HEK293T (cell line): ENCODE data around the gene ADCY9.
"Not testable (repeated sequence)": the region's sequence is repeated elsewhere in the genome, so short reads cannot be mapped to it uniquely, and the experiment has no call there.

Source experiments
- CTCF ChIA-PET: fragments of 350-600 bp; formaldehyde crosslinking; extraction: SDS; loops from one replicate; lab custom pipeline; 2021; ENCODE audit warnings: antibody characterized with exemption, inconsistent platforms; lab: Yijun Ruan, JAX
- POLR2A ChIA-PET: fragments of 350-600 bp; formaldehyde crosslinking; extraction: SDS; loops from one replicate; lab custom pipeline; 2020; ENCODE audit warnings: antibody characterized with exemption, inconsistent platforms; lab: Yijun Ruan, JAX
- DNase-seq: peaks from one replicate; pipeline ENCODE4 v3.0.0; 2012; ENCODE audit warnings: mixed read lengths; ENCODE audit errors: extremely low spot score
- ARNT ChIP-seq: fragments of 450-650 bp; IDR thresholded peaks from 2 replicates; pipeline ENCODE4 v1.6.1; 2017; ENCODE audit warnings: mild to moderate bottlenecking
- BHLHE40 ChIP-seq: fragments of 450-650 bp; IDR thresholded peaks from 2 replicates; pipeline ENCODE4 v1.6.1; 2016; ENCODE audit warnings: mild to moderate bottlenecking, moderate library complexity, borderline replicate concordance
- CTBP1 ChIP-seq: fragments of 450-650 bp; IDR thresholded peaks from 2 replicates; pipeline ENCODE4 v1.6.1; 2016; ENCODE audit warnings: borderline replicate concordance
- ELF4 ChIP-seq: fragments of 450-650 bp; IDR thresholded peaks from 2 replicates; pipeline ENCODE4 v1.6.1; 2017; ENCODE audit warnings: antibody characterized with exemption
- FOXA1 ChIP-seq: fragments of 450-650 bp; IDR thresholded peaks from 2 replicates; pipeline ENCODE4 v1.6.1; 2016; ENCODE audit warnings: mild to moderate bottlenecking
- FOXK2 ChIP-seq: fragments of 450-650 bp; IDR thresholded peaks from 2 replicates; pipeline ENCODE4 v1.6.1; 2016; ENCODE audit warnings: mild to moderate bottlenecking
- FOXM1 ChIP-seq: fragments of 450-650 bp; IDR thresholded peaks from 2 replicates; pipeline ENCODE4 v1.6.1; 2017; ENCODE audit warnings: mild to moderate bottlenecking, borderline replicate concordance
- HDGF ChIP-seq: fragments of 450-650 bp; IDR thresholded peaks from 2 replicates; pipeline ENCODE4 v1.6.1; 2017; ENCODE audit warnings: antibody characterized with exemption, borderline replicate concordance
- L3MBTL2 ChIP-seq: fragments of 450-650 bp; conservative IDR thresholded peaks from 2 replicates; pipeline ENCODE4 v1.6.1; 2016; ENCODE audit warnings: mild to moderate bottlenecking
- LEF1 ChIP-seq: fragments of 450-650 bp; IDR thresholded peaks from 2 replicates; pipeline ENCODE4 v1.6.1; 2017; ENCODE audit warnings: mild to moderate bottlenecking, borderline replicate concordance
- NFRKB ChIP-seq: fragments of 450-650 bp; IDR thresholded peaks from 2 replicates; pipeline ENCODE4 v1.6.1; 2016; ENCODE audit warnings: mild to moderate bottlenecking, moderate library complexity
- SP1 ChIP-seq: fragments of 450-650 bp; IDR thresholded peaks from 2 replicates; pipeline ENCODE4 v1.6.1; 2017
- SUZ12 ChIP-seq: fragments of 450-650 bp; IDR thresholded peaks from 2 replicates; pipeline ENCODE4 v1.6.1; 2016; ENCODE audit warnings: mild to moderate bottlenecking
- TARDBP ChIP-seq: fragments of 450-650 bp; IDR thresholded peaks from 2 replicates; pipeline ENCODE4 v1.6.1; 2016
- ZNF384 ChIP-seq: fragments of 450-650 bp; IDR thresholded peaks from 2 replicates; pipeline ENCODE4 v1.6.1; 2016
- TF ChIP-seq, protein P1 (sequence below): fragments of 450-650 bp; IDR thresholded peaks from 2 replicates; pipeline ENCODE4 v1.6.1; 2016

Gene ADCY9

GRCh38 chr16:3957344-3957980 is 158.8 kb downstream of the ADCY9 start:
- ChIA-PET POLR2A (no interaction called here), CTCF (no interaction called here)
- TF ChIP-seq ELF4, result no peak
- no peak for TF ChIP-seq FOXM1
- no peak for TF ChIP-seq HDGF
- TF ChIP-seq L3MBTL2, result no peak
- no peak for TF ChIP-seq NFRKB
- no peak for TF ChIP-seq SUZ12
- DNase-seq, result no peak

DNA sequence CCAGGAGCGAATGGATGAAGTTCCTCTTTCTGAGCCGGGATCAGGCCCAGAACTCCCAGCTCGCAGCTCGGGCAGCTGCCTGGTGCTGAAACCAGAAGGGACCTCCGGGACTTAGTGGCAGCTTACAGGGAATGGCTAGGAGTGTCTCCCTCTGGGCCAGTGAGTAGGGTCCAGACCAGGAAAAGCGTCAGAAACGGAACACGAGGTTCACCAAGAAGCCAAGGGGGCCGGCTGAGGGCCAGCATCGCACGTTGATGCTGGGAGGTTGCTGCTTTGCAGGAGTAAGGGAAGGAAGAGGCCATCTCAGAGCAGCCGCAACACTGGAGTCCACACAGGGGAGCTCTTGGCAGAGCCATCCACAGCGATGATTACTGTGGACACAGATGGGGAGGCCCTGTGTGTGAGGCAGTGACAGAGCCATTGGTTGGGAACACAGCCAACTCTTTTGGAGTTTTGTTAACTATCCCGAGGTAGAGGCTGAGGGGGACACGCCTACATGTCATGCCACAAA is 161.8 kb downstream of the ADCY9 start:
- TF ChIP-seq, protein P1, sequence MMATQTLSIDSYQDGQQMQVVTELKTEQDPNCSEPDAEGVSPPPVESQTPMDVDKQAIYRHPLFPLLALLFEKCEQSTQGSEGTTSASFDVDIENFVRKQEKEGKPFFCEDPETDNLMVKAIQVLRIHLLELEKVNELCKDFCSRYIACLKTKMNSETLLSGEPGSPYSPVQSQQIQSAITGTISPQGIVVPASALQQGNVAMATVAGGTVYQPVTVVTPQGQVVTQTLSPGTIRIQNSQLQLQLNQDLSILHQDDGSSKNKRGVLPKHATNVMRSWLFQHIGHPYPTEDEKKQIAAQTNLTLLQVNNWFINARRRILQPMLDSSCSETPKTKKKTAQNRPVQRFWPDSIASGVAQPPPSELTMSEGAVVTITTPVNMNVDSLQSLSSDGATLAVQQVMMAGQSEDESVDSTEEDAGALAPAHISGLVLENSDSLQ, result no peak
- TF ChIP-seq SUZ12 (no peak), NFRKB (no peak), CTBP1 (no peak), FOXA1 (no peak), L3MBTL2 (no peak), BHLHE40 (no peak), SP1 (no peak), ARNT (no peak), FOXM1 (no peak), FOXK2 (no peak), ZNF384 (no peak), HDGF (no peak), TARDBP (no peak)
- CTCF ChIA-PET, result no interaction called here
- DNase-seq, result no peak

DNA sequence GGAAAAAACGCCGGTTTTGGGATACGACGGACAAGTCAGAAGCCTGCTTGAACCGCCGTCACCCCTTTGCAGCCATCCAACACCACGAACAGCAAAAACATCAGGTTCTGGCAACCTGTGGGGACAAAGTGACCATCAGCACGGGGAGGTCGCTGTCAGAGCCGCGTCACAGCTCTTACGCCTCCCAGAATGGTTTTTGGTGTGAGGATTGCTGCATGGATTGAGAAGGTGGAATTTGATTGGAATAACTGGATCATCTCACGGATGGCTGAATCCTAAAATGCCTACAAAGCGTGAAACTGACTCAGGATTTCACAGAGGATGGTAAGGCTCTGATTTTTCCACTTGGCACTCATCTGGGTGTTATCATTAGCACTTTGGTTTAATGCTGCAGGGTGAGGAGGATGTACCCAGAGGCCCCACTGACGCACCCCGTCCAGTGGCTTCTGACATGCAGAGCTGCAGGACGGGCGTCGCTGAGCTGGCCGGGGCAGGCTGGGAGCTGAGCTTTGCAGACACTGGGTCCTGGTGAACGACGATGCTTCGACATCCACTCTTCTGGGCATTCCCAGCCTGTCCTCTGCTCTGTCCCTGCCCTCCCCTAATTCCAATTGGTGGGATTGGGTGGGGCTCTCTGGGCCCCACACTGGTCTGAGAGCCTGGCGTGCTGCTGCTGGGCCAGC is 162.4 kb downstream of the ADCY9 start:
- DNase-seq, result no peak
- no peak for TF ChIP-seq SUZ12
- no peak for TF ChIP-seq BHLHE40
- no peak for TF ChIP-seq FOXM1
- TF ChIP-seq SP1, result no peak
- TF ChIP-seq ARNT, result no peak
- TF ChIP-seq, protein P1, result no peak
- no peak for TF ChIP-seq L3MBTL2
- no peak for TF ChIP-seq TARDBP
- no peak for TF ChIP-seq CTBP1
- no peak for TF ChIP-seq ZNF384
- no peak for TF ChIP-seq FOXA1
- no peak for TF ChIP-seq FOXK2
- TF ChIP-seq ELF4, result no peak
- POLR2A ChIA-PET, result no interaction called here
- CTCF ChIA-PET, result no interaction called here

More for the DNA sequence above, 161.8 kb downstream of the ADCY9 start:
- POLR2A ChIA-PET, result no interaction called here

DNA sequence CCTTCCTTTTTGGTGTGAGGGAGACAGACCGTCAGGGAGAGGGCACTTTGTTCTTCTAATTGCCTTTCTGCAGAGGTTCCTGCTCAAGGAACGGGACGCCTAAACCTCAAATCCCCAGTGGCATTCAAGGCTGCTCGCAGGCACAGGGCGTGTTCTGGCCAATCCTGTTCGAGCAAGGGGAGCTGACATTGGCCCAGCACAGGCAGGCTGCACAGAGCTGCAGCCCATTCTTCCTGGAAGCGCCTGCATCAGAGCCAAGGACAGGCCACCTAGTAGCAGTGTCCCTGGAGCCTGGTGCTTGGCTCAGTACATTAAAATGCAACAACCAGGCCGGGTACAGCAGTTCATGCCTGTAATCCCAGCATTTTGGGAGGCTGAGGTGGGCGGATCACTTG is 163.5 kb downstream of the ADCY9 start:
- CTCF ChIA-PET, result interaction anchor here (0.6 kb wide), 1 partner anchor 12 kb away, joined by 6 read pairs; no protein-coding TSS in a partner anchor
- POLR2A ChIA-PET, result no interaction called here
- no peak for DNase-seq
- TF ChIP-seq SUZ12, result no peak
- no peak for TF ChIP-seq TARDBP
- no peak for TF ChIP-seq FOXA1
- TF ChIP-seq BHLHE40, result no peak
- no peak for TF ChIP-seq ZNF384

GRCh38 chr16:3951861-3952736 is 164.1 kb downstream of the ADCY9 start:
- DNase-seq, result no peak
- no peak for TF ChIP-seq FOXK2
- no peak for TF ChIP-seq FOXM1
- no peak for TF ChIP-seq NFRKB
- no peak for TF ChIP-seq SUZ12
- TF ChIP-seq, protein P1, result no peak
- no peak for TF ChIP-seq FOXA1
- no peak for TF ChIP-seq TARDBP
- TF ChIP-seq LEF1, result no peak
- TF ChIP-seq ZNF384, result no peak
- TF ChIP-seq ARNT, result no peak
- TF ChIP-seq BHLHE40, result no peak
- no peak for TF ChIP-seq HDGF
- TF ChIP-seq L3MBTL2, result no peak
- no peak for TF ChIP-seq SP1
- no peak for TF ChIP-seq CTBP1
- TF ChIP-seq ELF4, result no peak
- POLR2A ChIA-PET, result no interaction called here
- CTCF ChIA-PET, result interaction anchor here (0.6 kb wide), 2 partner anchors 11 to 629 kb away, joined by 3 to 6 read pairs; no protein-coding TSS in a partner anchor

- POLR2A ChIA-PET, DNase-seq: not testable (repeated sequence)
- CTCF ChIA-PET, result interaction anchor here (1.5 kb wide), 1 partner anchor 12 kb away, joined by 6 read pairs; no protein-coding TSS in a partner anchor
Measured at GRCh38 chr16:3951380-3951779, 164.9 kb downstream of the ADCY9 start.
